RWPE2 (cell line): ENCODE data around the gene TMEM187.

ENCODE experiments used
- ATAC-seq: fragments of 200-7000 bp; cut with Tn5 transposase; 3 replicates; pipeline ENCODE4 v1.9.1; 2021; ENCODE audit warnings: low read depth
- DNase-seq: peaks from one replicate; pipeline ENCODE4 v3.0.0-alpha.2; 2020; ENCODE audit warnings: low spot score
- H3K27ac ChIP-seq: fragments of 450-650 bp; 2 replicates; pipeline ENCODE4 v1.5.1; 2017; ENCODE audit warnings: mild to moderate bottlenecking; ENCODE audit not compliant: poor library complexity, severe bottlenecking
- H3K27me3 ChIP-seq: fragments of 250-450 bp; sonication (Bioruptor Pico); 2 replicates; pipeline ENCODE4 v1.5.1; 2021; ENCODE audit warnings: mild to moderate bottlenecking, moderate library complexity; ENCODE audit not compliant: insufficient read depth, poor library complexity, severe bottlenecking
- H3K36me3 ChIP-seq: fragments of 250-450 bp; sonication (Bioruptor Pico); 2 replicates; pipeline ENCODE4 v1.5.1; 2020; ENCODE audit warnings: low read depth, mild to moderate bottlenecking, moderate library complexity
- H3K4me1 ChIP-seq: fragments of 250-450 bp; sonication (Bioruptor Pico); 2 replicates; pipeline ENCODE4 v1.5.1; 2021; ENCODE audit warnings: mild to moderate bottlenecking, moderate library complexity; ENCODE audit not compliant: insufficient read depth, poor library complexity, severe bottlenecking
- H3K4me3 ChIP-seq: fragments of 250-450 bp; sonication (Bioruptor Pico); 2 replicates; pipeline ENCODE4 v1.5.1; 2021; ENCODE audit warnings: mild to moderate bottlenecking, moderate library complexity; ENCODE audit not compliant: severe bottlenecking
- H3K9me3 ChIP-seq: fragments of 250-450 bp; sonication (Bioruptor Pico); 2 replicates; pipeline ENCODE4 v1.5.1; 2021; ENCODE audit warnings: mild to moderate bottlenecking, moderate library complexity; ENCODE audit not compliant: severe bottlenecking
- CTCF ChIP-seq: fragments of 450-650 bp; IDR thresholded peaks from one replicate; pipeline ENCODE4 v1.5.1; 2017; ENCODE audit warnings: mild to moderate bottlenecking, moderate library complexity; ENCODE audit not compliant: poor library complexity, severe bottlenecking

The TMEM187 gene

GRCh38 chrX:154026136-154027021, 53.8 kb downstream of the TMEM187 start:
- ATAC-seq: no peak
- TF ChIP-seq CTCF: no peak
- H3K27me3 ChIP-seq: no peaks in the 10 kb centered on the region
- no peak overlapping the region for H3K4me3 ChIP-seq
- no peak overlapping the region for H3K27ac ChIP-seq
- no peaks in the 10 kb centered on the region; the same call in 1 of the 2 replicates for H3K36me3 ChIP-seq
- H3K4me1 ChIP-seq: no peaks in the 10 kb centered on the region
- DNase-seq: no peak
- H3K9me3 ChIP-seq: no peaks in the 10 kb centered on the region

GRCh38 chrX:154027022-154027402, 54.5 kb downstream of the TMEM187 start:
- H3K4me1 ChIP-seq: no peaks in the 10 kb centered on the region
- no peak overlapping the region for H3K27ac ChIP-seq
- DNase-seq (no peak), ATAC-seq (no peak)
- no peaks in the 10 kb centered on the region for H3K9me3 ChIP-seq
- no peak overlapping the region for H3K4me3 ChIP-seq
- H3K27me3 ChIP-seq: no peaks in the 10 kb centered on the region
- H3K36me3 ChIP-seq: no peaks in the 10 kb centered on the region; the same call in none of the 2 replicates
- TF ChIP-seq CTCF: no peak

- no peak overlapping the region for H3K27ac ChIP-seq
- H3K27me3 ChIP-seq: no peaks in the 10 kb centered on the region
- H3K9me3 ChIP-seq: no peaks in the 10 kb centered on the region
- H3K4me1 ChIP-seq: no peaks in the 10 kb centered on the region
- H3K36me3 ChIP-seq: peaks cover 4% of the 10 kb centered on the region
- no peak overlapping the region for H3K4me3 ChIP-seq
- DNase-seq (no peak), ATAC-seq (no peak)
- TF ChIP-seq CTCF: no peak
These were observed 55.4 kb downstream of the TMEM187 start for GRCh38 chrX:154027986-154028385.

- Histone ChIP-seq H3K9me3 (no peaks in the 10 kb centered on the region), H3K4me3 (no peak overlapping the region), H3K27ac (no peak overlapping the region), H3K4me1 (no peaks in the 10 kb centered on the region), H3K36me3 (peaks cover 4% of the 10 kb centered on the region), H3K27me3 (no peaks in the 10 kb centered on the region)
- DNase-seq (no peak), ATAC-seq (no peak)
- TF ChIP-seq CTCF: no peak
These were observed 56.1 kb downstream of the TMEM187 start for GRCh38 chrX:154028502-154029184.
